AG10803 (cell line): Measurements from ENCODE around the gene RNF187.

Experiments
- DNase-seq: peaks from one replicate; pipeline ENCODE4 v3.0.0; 2010; ENCODE audit warnings: low read depth
- H3K4me3 ChIP-seq: 2 replicates; pipeline ENCODE4 v1.5.1; 2011; ENCODE audit warnings: mild to moderate bottlenecking, low read length, control low read depth
- CTCF ChIP-seq: conservative IDR thresholded peaks from 2 replicates; pipeline ENCODE4 v1.5.1; 2011; ENCODE audit warnings: mild to moderate bottlenecking, low read length, control low read depth, inconsistent platforms

Gene RNF187

GRCh38 chr1:228517655-228518054 lies 30.5 kb downstream of the RNF187 start:
- no peak for DNase-seq
- no peak overlapping the region for H3K4me3 ChIP-seq
- no peak for TF ChIP-seq CTCF

- H3K4me3 ChIP-seq = no peak overlapping the region
- no peak for DNase-seq
- no peak for TF ChIP-seq CTCF
Measured at GRCh38 chr1:228527596-228527995, 40.4 kb downstream of the RNF187 start.

- no peak for DNase-seq
- no peak for TF ChIP-seq CTCF
- H3K4me3 ChIP-seq = no peak overlapping the region
Measured at GRCh38 chr1:228528612-228529011, 41.4 kb downstream of the RNF187 start.

GRCh38 chr1:228530086-228530758 lies 43.0 kb downstream of the RNF187 start:
- TF ChIP-seq CTCF = no peak
- no peak for DNase-seq

GRCh38 chr1:228530951-228531731 lies 44.0 kb downstream of the RNF187 start:
- no peak for TF ChIP-seq CTCF
- DNase-seq = no peak

More at GRCh38 chr1:228530086-228530758, 43.0 kb downstream of the RNF187 start:
- H3K4me3 ChIP-seq = no peak overlapping the region

GRCh38 chr1:228538831-228539230 lies 51.6 kb downstream of the RNF187 start:
- H3K4me3 ChIP-seq = no peak overlapping the region
- TF ChIP-seq CTCF = no peak
- DNase-seq = no peak

More at GRCh38 chr1:228530951-228531731, 44.0 kb downstream of the RNF187 start:
- H3K4me3 ChIP-seq = no peak overlapping the region
